Fibroblast of mammary gland (primary cell): ENCODE data around the gene GNB1L.

Experiments used
- DNase-seq: peaks from one replicate; pipeline ENCODE4 v3.0.0-alpha.2; 2010; ENCODE audit warnings: low read depth
- H3K4me3 ChIP-seq: 2 replicates; pipeline ENCODE4 v1.5.1; 2011; ENCODE audit warnings: low read depth, mild to moderate bottlenecking, low read length, moderate library complexity; ENCODE audit not compliant: control insufficient read depth
- TF ChIP-seq, protein P1 (sequence below): conservative IDR thresholded peaks from 2 replicates; pipeline ENCODE4 v1.5.1; 2011; ENCODE audit warnings: low read depth, low read length, inconsistent platforms; ENCODE audit not compliant: control insufficient read depth, insufficient read depth

The GNB1L gene

DNA sequence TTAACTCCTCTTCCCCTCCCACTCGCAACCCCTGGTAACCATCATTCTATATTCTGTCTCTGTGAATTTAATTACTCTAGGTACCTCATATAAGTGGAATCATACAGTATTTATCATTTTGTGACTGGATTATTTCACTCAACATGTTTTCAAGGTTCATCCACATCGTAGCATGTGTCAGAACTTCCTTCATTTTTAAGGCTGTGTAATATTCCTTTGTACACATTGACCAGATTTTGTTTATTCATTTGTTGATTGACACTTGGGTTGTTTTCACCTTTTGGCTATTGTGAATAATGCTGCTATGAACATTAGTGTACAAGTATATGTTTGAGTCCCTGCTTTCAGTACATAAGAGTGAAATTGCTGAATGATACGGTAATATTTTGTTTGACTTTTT lies 2.7 kb upstream of the GNB1L start:
- no peak overlapping the region for H3K4me3 ChIP-seq
- TF ChIP-seq, protein P1, sequence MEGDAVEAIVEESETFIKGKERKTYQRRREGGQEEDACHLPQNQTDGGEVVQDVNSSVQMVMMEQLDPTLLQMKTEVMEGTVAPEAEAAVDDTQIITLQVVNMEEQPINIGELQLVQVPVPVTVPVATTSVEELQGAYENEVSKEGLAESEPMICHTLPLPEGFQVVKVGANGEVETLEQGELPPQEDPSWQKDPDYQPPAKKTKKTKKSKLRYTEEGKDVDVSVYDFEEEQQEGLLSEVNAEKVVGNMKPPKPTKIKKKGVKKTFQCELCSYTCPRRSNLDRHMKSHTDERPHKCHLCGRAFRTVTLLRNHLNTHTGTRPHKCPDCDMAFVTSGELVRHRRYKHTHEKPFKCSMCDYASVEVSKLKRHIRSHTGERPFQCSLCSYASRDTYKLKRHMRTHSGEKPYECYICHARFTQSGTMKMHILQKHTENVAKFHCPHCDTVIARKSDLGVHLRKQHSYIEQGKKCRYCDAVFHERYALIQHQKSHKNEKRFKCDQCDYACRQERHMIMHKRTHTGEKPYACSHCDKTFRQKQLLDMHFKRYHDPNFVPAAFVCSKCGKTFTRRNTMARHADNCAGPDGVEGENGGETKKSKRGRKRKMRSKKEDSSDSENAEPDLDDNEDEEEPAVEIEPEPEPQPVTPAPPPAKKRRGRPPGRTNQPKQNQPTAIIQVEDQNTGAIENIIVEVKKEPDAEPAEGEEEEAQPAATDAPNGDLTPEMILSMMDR: no peak
- DNase-seq: no peak

DNA sequence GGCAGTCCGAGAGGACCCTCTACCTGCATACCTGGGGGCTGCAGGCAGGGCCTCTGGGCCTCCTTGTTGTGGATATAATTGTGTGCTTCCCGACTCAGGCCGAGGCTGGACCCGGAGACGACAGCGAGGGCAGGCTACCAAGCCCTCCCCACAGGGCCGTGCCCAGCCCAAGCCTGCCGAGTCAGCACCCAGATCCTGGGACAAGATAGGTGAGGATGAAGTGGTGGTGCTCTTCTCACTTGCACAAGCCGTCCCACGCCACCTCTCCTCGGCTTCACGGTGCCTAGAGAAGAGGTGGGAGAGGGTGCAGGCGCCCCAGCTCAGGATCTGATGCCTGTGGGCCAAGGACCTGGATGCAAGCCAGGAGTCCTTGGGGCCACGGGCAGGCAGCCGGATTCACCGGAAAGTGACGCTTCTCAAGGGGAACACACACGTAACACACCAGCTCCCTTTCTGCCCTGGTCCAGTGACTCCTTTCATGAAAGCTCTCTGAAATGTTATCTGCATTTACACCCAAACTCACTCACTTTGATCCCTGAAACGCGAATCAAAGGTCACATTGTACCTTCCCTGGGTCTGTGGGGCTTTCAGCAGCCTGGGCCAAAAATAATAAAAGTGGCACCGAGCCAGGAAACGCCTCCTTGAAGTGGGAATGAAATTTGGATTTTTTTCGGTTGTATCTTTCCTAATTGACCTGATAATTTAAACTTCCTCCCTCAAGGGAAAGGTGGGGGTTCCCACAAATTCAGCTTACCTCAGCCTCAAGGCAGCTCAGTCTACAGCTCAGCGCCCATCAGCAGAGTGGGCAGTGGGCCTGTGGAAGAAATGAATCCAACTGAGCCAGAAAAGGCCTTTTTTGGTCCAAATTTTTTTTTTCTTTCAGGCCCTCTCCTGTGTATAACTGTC lies 1.1 kb upstream of the GNB1L start:
- DNase-seq: peak; percentile 75
- peak overlapping the region; percentile 76 for H3K4me3 ChIP-seq
- TF ChIP-seq, protein P1: no peak

DNA sequence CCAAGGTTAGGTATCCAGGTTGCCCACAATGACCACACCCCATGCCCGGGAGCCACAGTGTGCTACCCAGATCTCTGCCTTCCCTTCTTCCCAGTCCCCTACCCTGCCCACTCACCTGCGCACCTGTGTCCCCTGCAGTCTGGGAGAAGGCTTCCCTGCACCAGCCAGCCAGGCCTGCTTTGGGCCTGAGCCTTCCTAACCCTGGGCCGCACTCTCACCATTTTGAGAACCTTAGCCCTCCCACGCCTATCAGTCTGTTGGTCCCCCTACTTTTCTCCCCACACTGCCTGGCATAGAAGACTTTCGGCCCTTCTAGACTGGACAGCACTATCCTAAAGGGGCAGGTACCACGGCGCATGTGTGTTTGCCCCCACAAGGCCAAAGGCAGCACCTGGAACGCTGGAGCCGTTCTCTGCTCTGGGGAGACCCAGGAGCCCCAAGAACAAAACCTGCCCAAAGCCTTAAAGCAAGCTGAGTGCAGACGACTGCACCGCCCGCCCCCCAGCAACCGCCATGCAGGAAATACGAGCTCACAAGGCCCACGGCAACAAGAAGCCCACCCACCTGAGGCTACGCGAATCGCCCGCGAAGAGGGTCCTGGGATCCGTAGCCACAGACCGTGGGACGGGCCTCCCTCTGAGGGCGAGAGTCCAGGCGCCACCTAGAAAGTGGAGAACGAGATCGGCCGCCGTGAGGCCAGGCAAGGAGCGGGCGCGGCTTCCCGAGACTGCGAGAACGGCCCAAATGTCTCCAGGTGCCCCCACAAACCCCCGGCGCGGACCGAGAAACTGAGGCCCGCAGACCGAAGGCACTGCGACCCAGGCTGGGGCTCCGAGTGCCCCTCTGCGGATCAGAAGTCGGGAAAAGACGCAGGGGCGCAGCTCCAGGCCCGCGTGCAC lies 546 bp downstream of the GNB1L start:
- no peak for DNase-seq
- TF ChIP-seq, protein P1: no peak
- H3K4me3 ChIP-seq: peak overlapping the region; percentile 89

DNA sequence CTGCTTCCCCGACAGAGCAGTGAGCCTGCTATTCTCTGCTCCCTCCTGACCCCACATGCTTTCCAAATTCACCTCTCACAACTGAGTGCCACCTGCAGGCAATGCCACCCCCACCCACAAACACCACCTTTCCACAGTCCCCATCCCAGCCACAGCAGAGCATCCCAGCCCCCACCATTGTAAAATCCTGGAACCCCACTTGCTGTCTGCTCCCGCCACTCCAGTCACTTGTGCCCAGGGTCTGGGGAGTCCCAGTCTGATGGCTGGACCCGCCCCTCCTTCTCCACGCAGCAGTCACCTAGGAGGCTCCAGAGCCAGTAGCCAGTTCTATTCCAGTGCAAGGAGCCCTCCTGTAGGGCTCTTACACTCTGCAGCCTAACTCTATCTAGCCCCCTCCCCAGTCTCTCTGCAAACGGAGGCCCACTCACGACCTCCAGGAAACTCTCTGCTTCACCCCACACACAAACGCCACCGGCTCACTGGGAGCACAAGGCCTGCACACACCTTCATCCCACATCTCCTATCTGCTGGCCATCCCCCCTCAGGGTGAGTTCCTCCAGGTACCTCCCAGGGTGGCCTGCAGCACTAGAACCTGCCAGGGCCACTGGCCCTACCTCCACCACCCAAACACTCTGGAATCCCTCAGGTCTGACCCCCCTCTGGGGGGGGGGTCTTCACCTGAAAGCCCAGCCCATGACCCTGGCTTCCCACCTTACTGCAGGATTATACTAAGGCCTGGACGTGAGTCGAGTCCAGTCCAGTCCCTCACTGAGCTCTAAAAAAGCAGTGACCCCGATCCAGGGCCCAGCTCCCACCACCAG lies 1.4 kb downstream of the GNB1L start:
- TF ChIP-seq, protein P1: no peak
- no peak for DNase-seq
- peak overlapping the region; percentile 89 for H3K4me3 ChIP-seq

DNA sequence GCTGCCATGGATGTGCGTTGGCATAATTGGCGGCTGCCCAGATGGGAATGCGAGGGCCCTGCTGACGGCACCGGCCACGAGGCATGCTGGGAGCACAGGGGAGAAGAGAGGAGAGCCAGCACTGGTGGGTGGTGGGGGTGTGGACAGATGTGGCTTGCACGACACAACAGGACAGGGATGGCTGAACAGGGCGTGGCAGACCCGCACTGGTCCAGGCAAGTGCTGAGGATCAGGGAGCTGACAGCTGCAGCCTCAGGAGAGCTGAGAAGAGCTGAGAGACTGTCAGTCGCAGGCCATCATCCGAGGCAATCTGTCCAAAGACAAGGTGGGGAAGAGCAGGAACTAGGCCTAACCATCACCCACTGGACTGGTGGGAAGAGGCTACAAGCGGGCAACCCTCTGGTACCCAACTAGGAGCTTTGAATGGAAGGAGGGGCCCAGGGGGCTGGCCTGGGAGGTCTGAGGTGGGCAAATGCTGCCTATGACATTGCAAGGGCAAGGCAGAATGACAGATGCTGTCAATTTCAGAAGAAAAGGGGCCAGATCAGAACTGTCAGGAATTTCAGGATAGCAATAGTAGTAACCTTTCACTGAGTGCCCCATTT lies 2.4 kb downstream of the GNB1L start:
- DNase-seq: no peak
- TF ChIP-seq, protein P1: no peak
- no peak overlapping the region for H3K4me3 ChIP-seq
